CD14-positive monocyte (primary cell): ENCODE results near the gene C5orf47. TPM values are rescaled to one million over a fixed set of nuclear protein-coding genes. Genes with fewer than 3 reads are reported as not detected.
A peak's percentile ranks its signal among the peaks of the same experiment; 100 is the strongest.

Experiments used
- DNase-seq, 3 donors: peaks; one replicate each; pipeline ENCODE4 v3.0.0-alpha.2; 2011 to 2022
- H2AFZ ChIP-seq: 2 replicates; pipeline ENCODE4 v1.6.0; 2012; ENCODE audit warnings: mild to moderate bottlenecking, low read depth, low read length, inconsistent platforms; ENCODE audit not compliant: insufficient read depth, poor library complexity, severe bottlenecking
- H3K27ac ChIP-seq, 2 donors: 1 replicate in 1 of 2; 2 replicates in 1 of 2; pipeline ENCODE4 v1.5.1; 2012 to 2013; ENCODE audit warnings: low read length in 2 of 2, control low read depth in 1 of 2, inconsistent platforms in 1 of 2, low read depth in 1 of 2, mild to moderate bottlenecking in 1 of 2
- H3K27me3 ChIP-seq, 2 donors: one replicate each; pipeline versions ENCODE4 v1.6.0 to v1.6.1; 2011 to 2013; ENCODE audit warnings: low read length in 2 of 2; ENCODE audit not compliant: control insufficient read depth in 2 of 2, insufficient read depth in 2 of 2
- H3K36me3 ChIP-seq, 2 donors: replicated peaks in 1 of 2; 1 replicate in 1 of 2; 2 replicates in 1 of 2; pipeline versions ENCODE4 v1.5.1 to v1.6.1; 2012 to 2013; ENCODE audit warnings: low read length in 2 of 2, control low read depth in 1 of 2, inconsistent platforms in 1 of 2, mild to moderate bottlenecking in 1 of 2; ENCODE audit not compliant: insufficient read depth in 2 of 2, control insufficient read depth in 1 of 2
- H3K4me1 ChIP-seq, 2 donors: 1 replicate in 1 of 2; 2 replicates in 1 of 2; pipeline versions ENCODE4 v1.5.1 to v1.6.1; 2012 to 2013; ENCODE audit warnings: low read length in 2 of 2, control low read depth in 1 of 2, inconsistent platforms in 1 of 2, mild to moderate bottlenecking in 1 of 2, moderate library complexity in 1 of 2; ENCODE audit not compliant: insufficient read depth in 2 of 2, control insufficient read depth in 1 of 2
- H3K4me2 ChIP-seq: replicated peaks from 2 replicates; pipeline ENCODE3; 2012; ENCODE audit warnings: low read length, moderate library complexity, mild to moderate bottlenecking; ENCODE audit not compliant: poor library complexity, severe bottlenecking; ENCODE audit errors: extremely low read depth
- H3K4me3 ChIP-seq, 3 experiments: fragments of 200-600 bp in 1 of 3; sonication (generic) in 1 of 3; replicated peaks in 1 of 3; 1 replicate in 2 of 3; 2 replicates in 1 of 3; pipeline ENCODE4 v1.5.1; 2011 to 2013; ENCODE audit warnings: low read length in 3 of 3, mild to moderate bottlenecking in 3 of 3, control low read depth in 2 of 3, low read depth in 2 of 3, inconsistent platforms in 1 of 3, moderate library complexity in 1 of 3
- H3K79me2 ChIP-seq: 2 replicates; pipeline ENCODE4 v1.6.0; 2012; ENCODE audit warnings: mild to moderate bottlenecking, control low read depth, inconsistent platforms, low read length, moderate library complexity; ENCODE audit not compliant: insufficient read depth
- H3K9ac ChIP-seq: 2 replicates; pipeline ENCODE4 v1.6.0; 2017; ENCODE audit warnings: low read length, mild to moderate bottlenecking; ENCODE audit not compliant: insufficient read depth, poor library complexity, severe bottlenecking
- H3K9me3 ChIP-seq, 2 donors: replicated peaks in 1 of 2; 1 replicate in 1 of 2; 2 replicates in 1 of 2; pipeline versions ENCODE4 v1.5.1 to v1.6.1; 2012 to 2013; ENCODE audit warnings: low read length in 2 of 2, control low read depth in 1 of 2; ENCODE audit not compliant: control insufficient read depth in 1 of 2, insufficient read depth in 1 of 2
- H4K20me1 ChIP-seq: 2 replicates; pipeline ENCODE4 v1.6.0; 2012; ENCODE audit warnings: mild to moderate bottlenecking, low read length, control low read depth, moderate library complexity; ENCODE audit not compliant: insufficient read depth
- H3K27ac Mint-ChIP-seq, 7 donors: one replicate each; pipeline ENCODE4 v1.8.0; 2020; ENCODE audit warnings: mild to moderate bottlenecking in 7 of 7, mixed read lengths in 7 of 7, moderate library complexity in 6 of 7, inconsistent platforms in 2 of 7
- H3K27me3 Mint-ChIP-seq, 3 donors: one replicate each; pipeline ENCODE4 v1.8.0; 2021 to 2022; ENCODE audit warnings: low read depth in 3 of 3, mild to moderate bottlenecking in 3 of 3, mixed read lengths in 3 of 3, moderate library complexity in 3 of 3, inconsistent platforms in 1 of 3
- H3K36me3 Mint-ChIP-seq, 2 donors: one replicate each; pipeline ENCODE4 v1.8.0; 2020; ENCODE audit warnings: mixed read lengths in 2 of 2, inconsistent platforms in 1 of 2, mild to moderate bottlenecking in 1 of 2
- H3K4me1 Mint-ChIP-seq: one replicate; pipeline ENCODE4 v1.8.0; 2020; ENCODE audit warnings: mild to moderate bottlenecking, mixed read lengths
- H3K4me3 Mint-ChIP-seq, 2 donors: one replicate each; pipeline ENCODE4 v1.8.0; 2020; ENCODE audit warnings: mild to moderate bottlenecking in 2 of 2, mixed read lengths in 2 of 2, moderate library complexity in 1 of 2
- H3K9me3 Mint-ChIP-seq, 7 donors: one replicate each; pipeline ENCODE4 v1.8.0; 2020 to 2022; ENCODE audit warnings: mixed read lengths in 7 of 7, mild to moderate bottlenecking in 6 of 7, moderate library complexity in 6 of 7, inconsistent platforms in 2 of 7
- WGBS: methylation state at CpG from one replicate; pipeline ENCODE4 v1.1.5; 2013; ENCODE audit warnings: missing lambda C conversion rate; ENCODE audit not compliant: insufficient coverage; 5-methylcytosine and 5-hydroxymethylcytosine counted together
- intact Hi-C, 2 donors: fragments of 100-400 bp; cut with micrococcal nuclease; formaldehyde crosslinking; loops; one replicate each; pipeline versions ENCODE4 v1.15.0 to v1.15.1; 2023
- polyA plus RNA-seq, 3 donors: library from polyadenylated mRNA; depleted of rRNA in 1 of 3; unstranded in 2 of 3; stranded (reverse) in 1 of 3; fragments of 300-500 nt in 2 of 3; fragments of >200 nt in 1 of 3; fragmentation: Illumina TruSeq in 2 of 3; gene quantifications; 1 replicate in 2 of 3; 2 replicates in 1 of 3; pipeline ENCODE4 v1.2.3, GENCODE V29; 2012 to 2021
- TF ChIP-seq, protein P1 (sequence below): fragments of 200-600 bp; IDR thresholded peaks from one replicate; pipeline ENCODE4 v1.8.0; 2022; ENCODE audit warnings: antibody characterized with exemption, mild to moderate bottlenecking

Gene C5orf47
- polyA plus RNA-seq, 3 donors = not detected

DNA sequence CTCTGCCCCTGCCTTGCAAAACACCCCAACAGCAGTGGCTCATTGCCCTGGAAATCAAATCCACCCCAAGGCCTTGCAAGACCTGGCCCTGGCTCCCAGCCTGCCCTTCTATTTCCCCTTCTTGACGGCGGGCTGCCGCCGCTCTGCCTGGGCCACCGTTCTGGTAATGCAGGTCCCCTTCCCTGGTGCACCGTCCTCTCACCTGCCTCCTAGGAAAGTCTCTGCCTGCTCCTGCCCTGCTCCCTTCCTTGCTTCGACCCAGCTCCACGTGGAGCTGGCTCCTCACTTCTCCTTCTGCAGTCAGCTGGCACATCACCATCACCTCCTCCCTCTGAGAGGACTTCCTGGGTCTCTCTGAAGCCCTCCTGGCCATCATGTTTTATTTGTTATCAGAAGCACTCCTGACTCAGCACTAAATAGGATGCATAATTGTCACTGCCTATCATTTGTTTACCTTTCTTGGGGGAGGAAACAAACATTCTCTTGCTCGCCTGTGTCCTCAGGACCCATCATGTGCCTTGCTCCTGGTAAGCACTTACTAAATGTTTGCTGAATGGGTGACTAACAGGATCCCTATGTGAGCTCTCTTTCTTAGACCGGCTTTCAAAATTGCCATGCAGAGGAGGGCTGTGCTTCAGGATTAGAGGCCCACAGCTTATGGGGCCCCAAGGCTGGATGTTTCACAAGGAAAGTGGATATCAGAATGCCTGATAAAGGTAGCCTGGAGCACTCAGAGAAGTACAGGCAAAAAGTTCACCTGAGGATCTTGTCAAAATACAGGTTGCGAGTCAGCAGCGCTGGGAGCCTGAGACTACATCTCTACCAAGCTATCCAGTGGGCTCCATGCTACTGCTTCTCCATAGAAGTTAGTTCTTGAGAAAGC lies 19.6 kb upstream of the C5orf47 start:
- H2AFZ ChIP-seq = no peak overlapping the region
- H3K9ac ChIP-seq = no peak overlapping the region
- H3K27me3 ChIP-seq = peaks cover 0 to 7% of the 10 kb centered on the region in 2 donors
- no peaks in the 10 kb centered on the region for H3K36me3 ChIP-seq
- no peak overlapping the region for H3K4me3 ChIP-seq
- WGBS = 68% methylated on average over 12 of the region's 12 CpGs
- peaks cover 11 to 14% of the 10 kb centered on the region in 2 donors for H3K4me1 ChIP-seq
- peaks cover 7 to 18% (median 9%) of the 10 kb centered on the region in 3 donors for H3K27me3 Mint-ChIP-seq
- peaks cover 27% of the 10 kb centered on the region for H3K4me1 Mint-ChIP-seq
- intact Hi-C loops = loop anchor here in 1 of 2 donors (10.0 kb wide), 1 partner anchor 675 kb away; no protein-coding TSS in a partner anchor
- H3K27ac Mint-ChIP-seq = peak overlapping the region in 1 of 7 donors; percentile 62
- no peak overlapping the region for H3K4me3 Mint-ChIP-seq
- DNase-seq = no peak
- H3K27ac ChIP-seq = no peak overlapping the region
- H3K9me3 Mint-ChIP-seq = peaks cover 0 to 3% (median 0%) of the 10 kb centered on the region in 7 donors
- H3K36me3 Mint-ChIP-seq = no peaks in the 10 kb centered on the region
- TF ChIP-seq, protein P1, sequence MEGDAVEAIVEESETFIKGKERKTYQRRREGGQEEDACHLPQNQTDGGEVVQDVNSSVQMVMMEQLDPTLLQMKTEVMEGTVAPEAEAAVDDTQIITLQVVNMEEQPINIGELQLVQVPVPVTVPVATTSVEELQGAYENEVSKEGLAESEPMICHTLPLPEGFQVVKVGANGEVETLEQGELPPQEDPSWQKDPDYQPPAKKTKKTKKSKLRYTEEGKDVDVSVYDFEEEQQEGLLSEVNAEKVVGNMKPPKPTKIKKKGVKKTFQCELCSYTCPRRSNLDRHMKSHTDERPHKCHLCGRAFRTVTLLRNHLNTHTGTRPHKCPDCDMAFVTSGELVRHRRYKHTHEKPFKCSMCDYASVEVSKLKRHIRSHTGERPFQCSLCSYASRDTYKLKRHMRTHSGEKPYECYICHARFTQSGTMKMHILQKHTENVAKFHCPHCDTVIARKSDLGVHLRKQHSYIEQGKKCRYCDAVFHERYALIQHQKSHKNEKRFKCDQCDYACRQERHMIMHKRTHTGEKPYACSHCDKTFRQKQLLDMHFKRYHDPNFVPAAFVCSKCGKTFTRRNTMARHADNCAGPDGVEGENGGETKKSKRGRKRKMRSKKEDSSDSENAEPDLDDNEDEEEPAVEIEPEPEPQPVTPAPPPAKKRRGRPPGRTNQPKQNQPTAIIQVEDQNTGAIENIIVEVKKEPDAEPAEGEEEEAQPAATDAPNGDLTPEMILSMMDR = no peak
- no peaks in the 10 kb centered on the region for H4K20me1 ChIP-seq
- no peaks in the 10 kb centered on the region for H3K9me3 ChIP-seq
- H3K79me2 ChIP-seq = no peaks in the 10 kb centered on the region
- no peak overlapping the region for H3K4me2 ChIP-seq

DNA sequence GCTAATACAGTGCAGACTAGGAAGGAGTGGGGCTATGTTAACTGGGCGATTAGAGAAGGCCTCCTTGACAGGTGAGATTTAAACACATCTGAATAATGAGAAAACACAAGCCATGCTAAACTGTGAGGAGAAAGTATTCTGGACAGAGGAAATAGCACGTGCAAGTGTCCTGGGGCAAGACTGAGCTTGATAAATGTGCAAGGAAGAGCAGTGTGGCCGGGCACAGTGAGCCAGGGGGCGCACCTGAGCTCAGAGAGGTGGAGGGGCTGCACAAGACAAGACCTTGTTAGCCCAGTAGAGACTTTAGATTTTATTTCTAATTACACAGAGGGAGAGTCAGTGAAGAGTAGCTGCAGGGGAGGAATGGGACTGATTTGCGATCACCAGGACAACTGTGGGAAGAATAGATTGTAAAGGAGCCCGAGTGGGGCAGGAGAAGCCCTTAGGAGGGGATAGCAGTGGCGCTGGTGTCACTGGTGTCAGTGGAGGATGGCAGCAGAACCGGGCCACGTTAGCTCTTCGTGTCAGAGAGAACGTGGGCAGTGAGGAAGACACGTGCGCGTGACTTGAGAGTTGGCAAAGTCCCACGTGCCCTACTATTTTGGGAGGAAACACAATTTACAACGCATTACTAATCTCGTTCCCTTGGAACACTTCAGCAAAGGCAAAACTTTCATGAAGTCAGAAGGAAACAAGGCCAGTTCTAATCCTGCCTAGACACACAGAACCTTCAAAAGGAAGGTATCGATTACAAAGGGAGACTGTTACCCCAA lies 17.9 kb upstream of the C5orf47 start:
- intact Hi-C loops = loop anchor here in 1 of 2 donors (10.0 kb wide), 1 partner anchor 676 kb away; no protein-coding TSS in a partner anchor
- H3K4me3 Mint-ChIP-seq = no peak overlapping the region
- WGBS = 89% methylated on average over 16 of the region's 18 CpGs
- Histone ChIP-seq H3K27ac (no peak overlapping the region), H3K9me3 (no peaks in the 10 kb centered on the region), H3K4me1 (peaks cover 11 to 14% of the 10 kb centered on the region in 2 donors), H3K4me2 (no peak overlapping the region), H3K36me3 (no peaks in the 10 kb centered on the region), H3K9ac (no peak overlapping the region), H3K27me3 (peaks cover 0 to 8% of the 10 kb centered on the region in 2 donors), H2AFZ (no peak overlapping the region), H3K4me3 (no peak overlapping the region), H4K20me1 (no peaks in the 10 kb centered on the region), H3K79me2 (no peaks in the 10 kb centered on the region)
- peak overlapping the region in 1 of 7 donors; percentile 41 for H3K27ac Mint-ChIP-seq
- no peak for DNase-seq
- no peaks in the 10 kb centered on the region for H3K36me3 Mint-ChIP-seq
- peaks cover 0 to 3% (median 0%) of the 10 kb centered on the region in 7 donors for H3K9me3 Mint-ChIP-seq
- H3K27me3 Mint-ChIP-seq = peaks cover 9 to 22% (median 12%) of the 10 kb centered on the region in 3 donors
- H3K4me1 Mint-ChIP-seq = peaks cover 29% of the 10 kb centered on the region
- TF ChIP-seq, protein P1 = no peak
